ENCODE results near the gene BCL6B. TPM values are rescaled to one million over a fixed set of nuclear protein-coding genes. Genes with fewer than 3 reads are reported as not detected.

BCL6B gene
- under 0.01 TPM in 1 of 2 replicates, not detected in the other for total RNA-seq

DNA sequence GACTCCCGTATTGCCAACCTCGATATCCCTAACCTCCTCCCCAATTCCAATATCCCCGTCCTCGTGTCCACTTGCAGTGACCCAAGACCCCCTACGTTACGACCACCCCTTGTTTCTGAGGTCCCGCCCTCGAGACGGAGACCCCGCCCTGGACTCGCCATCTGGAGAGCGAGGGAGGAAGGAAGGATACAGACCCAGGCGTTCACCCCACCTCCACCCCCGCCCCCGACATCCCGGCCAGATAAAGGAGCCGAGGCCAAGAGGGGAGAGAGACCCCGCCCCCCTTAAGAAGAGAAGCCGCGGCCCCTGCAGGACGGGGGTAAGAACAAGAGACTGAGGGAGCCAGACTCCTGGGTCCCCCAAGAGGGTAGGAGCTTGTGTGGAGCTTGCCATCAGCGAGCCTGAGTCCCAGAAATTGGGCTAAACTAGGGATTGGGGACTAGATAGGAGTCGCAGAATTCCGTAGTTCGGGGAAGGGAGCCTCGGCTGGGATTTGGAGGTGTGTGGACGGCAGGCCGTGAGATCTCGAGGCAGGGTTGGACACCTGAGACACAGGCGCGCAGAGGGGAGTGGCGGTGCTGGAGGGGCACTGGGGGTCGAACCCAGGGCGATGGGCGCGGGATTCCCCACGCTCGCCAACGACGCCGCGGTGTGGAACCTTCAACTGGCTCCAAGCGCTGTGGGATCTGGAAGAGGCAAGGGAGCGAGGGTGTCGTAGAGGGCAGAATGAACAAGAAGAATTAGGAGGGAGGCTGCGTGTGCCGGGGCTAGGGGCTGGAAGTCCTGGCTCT is at the start of gene BCL6B:
BCL6B (plus strand) TSS at position 270 of the 791 bp plus-strand sequence. CDS start 622 bp downstream, outside the sequence.

GRCh38 chr17:6995500-6996255 is 27.2 kb upstream of the BCL6B start, which contains the start of gene ALOX12:
ALOX12 (plus strand) TSS chr17:6996049; CDS start chr17:6996118, 69 bp downstream.

DNA sequence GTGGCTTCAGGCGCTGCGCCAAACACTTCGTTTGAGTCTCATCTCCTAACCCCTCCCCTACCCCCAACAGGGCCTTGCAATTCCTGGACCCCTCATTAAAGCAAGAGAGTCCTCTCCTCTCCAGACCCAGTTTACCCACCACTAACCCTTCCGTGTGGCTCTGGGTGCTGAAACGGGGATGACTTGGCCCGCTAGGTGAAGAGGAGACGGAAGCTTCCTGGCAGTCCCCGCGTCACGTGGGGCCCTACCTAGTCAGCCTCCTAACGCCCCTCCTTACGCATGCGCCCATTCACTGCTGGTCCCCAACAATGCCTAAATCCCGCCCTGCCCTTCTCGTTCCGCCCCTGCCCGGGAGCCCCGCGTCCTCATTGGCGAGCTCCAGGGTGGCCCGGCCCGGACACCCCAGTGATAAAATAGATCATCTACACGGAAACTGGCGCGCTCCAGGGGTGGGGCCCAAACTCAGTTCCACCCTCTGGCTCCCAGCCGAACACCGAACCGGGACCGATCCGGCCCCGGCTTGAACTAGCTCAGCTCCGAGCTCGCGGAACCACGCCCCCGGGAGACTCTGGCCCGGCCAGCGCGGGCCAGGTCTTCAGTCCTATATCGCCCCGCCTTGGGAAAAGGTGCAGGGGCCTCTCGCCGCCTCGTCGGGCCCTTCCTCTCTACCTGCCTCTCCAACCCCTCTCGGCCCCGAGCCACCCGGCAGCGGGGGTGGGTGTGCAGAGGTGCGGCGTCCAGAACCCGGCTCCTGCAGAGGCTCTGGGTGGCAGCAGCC is 12.9 kb downstream of the BCL6B start, which contains the start of gene SLC16A13:
SLC16A13 (plus strand) TSS at position 425 of the 778 bp plus-strand sequence. CDS start 368 bp downstream, outside the sequence.

DNA sequence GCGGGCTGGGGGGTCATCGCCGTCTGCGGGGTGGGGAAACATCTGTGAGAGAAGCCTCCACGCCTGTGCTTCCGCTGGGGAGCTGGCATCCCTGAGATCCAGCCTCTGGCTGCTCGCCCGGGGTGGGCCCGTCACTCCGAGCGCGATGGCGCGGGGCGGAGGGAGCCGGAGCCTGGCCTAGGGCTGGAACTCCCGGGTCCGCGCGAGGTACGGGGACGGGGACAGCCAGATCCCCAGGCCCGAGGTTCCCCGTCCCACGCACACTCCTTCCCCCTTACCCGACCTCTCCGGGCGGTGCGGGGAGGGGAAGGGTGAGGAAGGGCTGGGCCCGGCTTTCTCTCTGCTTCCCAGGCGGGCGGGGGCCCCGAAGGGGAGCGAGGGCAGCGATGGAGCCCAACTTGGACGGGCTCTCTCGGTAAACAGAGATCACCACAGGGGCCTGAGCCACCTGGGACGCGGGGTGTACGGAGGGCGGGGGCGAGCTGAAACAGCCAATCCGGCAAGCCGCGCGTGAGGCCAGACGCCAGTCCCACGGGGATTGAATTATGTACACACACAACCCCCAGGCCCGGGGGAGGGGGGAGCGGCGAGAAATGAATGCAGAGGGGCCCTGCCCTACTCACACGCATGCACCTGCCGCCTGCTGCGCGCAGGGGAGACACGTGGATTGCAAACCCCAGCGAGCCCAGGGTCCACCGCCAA is 20.8 kb downstream of the BCL6B start, which contains the start of gene SLC16A11:
SLC16A11 (minus strand) TSS at position 596 of the 702 bp plus-strand sequence; CDS start at position 17, 579 bp downstream.

Small RNA genes lying within 50 kb of the gene (small RNA-seq; reads per million reads assigned to genes)
- not detected for gene AC120057.1 (ENCODE audit: low replicate concordance)

Other genes with a start within 250 kb of the BCL6B start
- 0.22 TPM in 1 of 2 replicates, not detected in the other for gene FBXO39, start 246.8 kb upstream of the BCL6B start, total RNA-seq
- not detected in 2 replicates for gene TEKT1, start 191.3 kb upstream of the BCL6B start, total RNA-seq
- not detected in 2 replicates for gene ALOX12, start 27.0 kb upstream of the BCL6B start, total RNA-seq
- 33.5 and 61.0 TPM in 2 replicates for gene RNASEK, start 10.4 kb upstream of the BCL6B start, total RNA-seq
- 1.1 and 2.8 TPM in 2 replicates for gene SLC16A13, start 13.0 kb downstream of the BCL6B start, total RNA-seq
- 1.1 TPM in 1 of 2 replicates, not detected in the other for gene SLC16A11, start 21.0 kb downstream of the BCL6B start, total RNA-seq
- gene CLEC10A, start 57.2 kb downstream of the BCL6B start, total RNA-seq, result not detected in 2 replicates
- gene ASGR2, start 91.8 kb downstream of the BCL6B start, total RNA-seq, result not detected in 2 replicates
- 0.86 and 1.5 TPM in 2 replicates for gene ASGR1, start 156.3 kb downstream of the BCL6B start, total RNA-seq
- gene DLG4, start 196.8 kb downstream of the BCL6B start, total RNA-seq, result 17.7 and 22.3 TPM in 2 replicates
- gene ACADVL, start 196.9 kb downstream of the BCL6B start, total RNA-seq, result 126 and 188 TPM in 2 replicates
- gene DVL2, start 211.5 kb downstream of the BCL6B start, total RNA-seq, result 82.8 and 90.8 TPM in 2 replicates
- gene PHF23, start 216.4 kb downstream of the BCL6B start, total RNA-seq, result 46.1 and 64.1 TPM in 2 replicates
- gene GABARAP, start 219.4 kb downstream of the BCL6B start, total RNA-seq, result 124 and 548 TPM in 2 replicates
- 38.7 and 47.4 TPM in 2 replicates for gene CTDNEP1, start 228.7 kb downstream of the BCL6B start, total RNA-seq
- gene ELP5, start 229.2 kb downstream of the BCL6B start, total RNA-seq, result 27.4 and 44.0 TPM in 2 replicates
- gene CLDN7, start 239.4 kb downstream of the BCL6B start, total RNA-seq, result 2.6 and 7.4 TPM in 2 replicates

All from placental pericyte (primary cell).